Mesenteric fat pad (tissue), 1 donor: ENCODE results near the gene NOL4L. TPM values are rescaled to one million over a fixed set of nuclear protein-coding genes. Genes with fewer than 3 reads are reported as not detected.

Source experiments
- DNase-seq: peaks from one replicate; pipeline ENCODE4 v3.0.0-alpha.2; 2020; ENCODE audit warnings: low spot score
- total RNA-seq: library from RNA; stranded (reverse); fragmentation: NEBNext Ultra II Directional; extraction: Animal tissue kit (Norgen Biotek cat#: 25700); gene quantifications from one replicate; pipeline ENCODE4 v1.2.1, GENCODE V29; 2021
- donor health status: DM: yes; HTN: yes; CAD: no.

The NOL4L gene
- total RNA-seq, 1 donor from 2014 or later, result 21.5 TPM

DNA sequence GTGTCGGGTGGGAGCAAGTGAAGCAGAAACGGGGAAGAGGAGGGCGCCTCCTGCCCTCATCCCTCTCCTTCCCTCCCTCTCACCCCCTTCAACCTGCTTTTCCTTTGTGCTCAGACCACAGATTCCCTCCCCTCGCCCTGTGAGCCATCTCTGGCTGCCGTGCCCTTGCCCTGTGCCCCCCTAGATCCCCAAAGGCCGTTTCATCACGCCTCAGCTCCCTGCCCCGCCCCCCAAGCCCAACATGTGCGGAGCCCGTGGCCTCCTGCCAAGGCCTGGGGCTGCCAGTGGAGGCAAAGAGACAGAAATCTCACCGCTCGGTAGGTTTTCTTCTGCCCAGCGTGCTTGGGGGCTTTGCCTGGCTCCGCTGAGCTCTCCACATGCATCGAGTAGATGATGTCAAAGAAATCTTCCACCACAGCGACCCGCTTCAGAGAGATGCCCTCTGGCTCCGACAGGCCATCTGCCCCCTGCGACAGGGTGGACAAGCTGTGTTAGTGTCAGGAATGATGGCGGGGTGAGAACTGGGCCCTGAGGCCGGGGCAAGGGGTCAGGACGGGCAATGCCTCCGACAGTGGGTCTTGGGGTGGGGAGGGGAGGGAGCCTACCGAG, 57.6 kb downstream of the NOL4L start:
- no peak for DNase-seq

DNA sequence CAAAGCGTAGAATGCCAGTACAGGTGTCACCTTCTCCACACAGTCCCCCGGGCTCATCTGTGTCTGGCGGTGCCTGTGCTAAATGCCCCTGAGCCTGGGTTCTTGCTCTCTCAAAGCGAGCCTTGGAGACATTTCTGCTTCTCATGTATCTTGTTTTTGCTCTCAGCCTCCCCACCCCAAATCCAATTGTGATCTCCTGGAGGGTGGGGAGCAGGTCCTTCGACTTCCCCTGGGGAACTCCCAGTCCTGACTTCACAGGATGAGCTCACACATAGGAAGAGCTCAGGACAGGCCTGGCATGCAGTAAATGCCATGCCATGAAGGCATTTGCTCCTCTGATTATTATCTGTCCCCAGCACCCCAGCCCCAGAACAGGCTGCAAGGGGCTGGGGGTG, 58.1 kb downstream of the NOL4L start:
- DNase-seq, result no peak

DNA sequence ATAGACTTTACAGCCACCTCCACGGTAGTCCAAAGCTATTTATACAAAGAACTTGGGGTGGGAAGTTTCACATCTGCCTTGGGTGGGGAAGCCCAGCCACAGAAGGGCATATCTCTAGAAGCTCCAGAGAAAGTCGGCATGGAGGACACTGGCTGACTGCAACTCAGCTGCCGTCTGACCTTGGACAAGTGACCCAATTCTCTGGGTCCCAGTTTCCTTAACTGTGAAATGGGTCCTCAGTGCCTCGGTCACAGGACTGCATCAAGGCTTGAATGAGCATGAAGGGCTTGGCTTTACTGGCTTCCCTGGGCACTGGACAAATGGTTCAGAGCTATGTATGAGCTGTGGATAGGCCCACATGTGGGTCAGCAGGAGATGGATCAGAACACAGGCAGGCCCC, 58.6 kb downstream of the NOL4L start:
- no peak for DNase-seq

DNA sequence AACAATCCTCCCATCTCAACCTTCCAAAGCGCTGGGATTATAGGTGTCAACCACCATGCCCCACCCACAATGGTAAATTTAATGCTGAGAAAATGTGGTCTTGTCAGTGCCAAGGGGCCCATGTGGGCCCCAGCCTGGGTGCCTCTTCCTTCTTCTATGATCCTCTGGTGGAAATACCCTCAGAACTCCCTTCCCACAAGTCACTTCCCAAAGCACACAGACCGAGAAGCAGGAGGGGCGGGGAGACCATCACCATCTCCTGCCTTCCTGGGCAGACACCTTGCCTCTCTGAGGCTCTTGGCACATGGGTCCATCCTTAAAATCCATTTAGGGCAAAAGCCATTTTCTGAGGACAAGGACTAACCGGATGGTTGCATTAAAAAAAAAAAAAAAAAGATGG, 59.0 kb downstream of the NOL4L start:
- DNase-seq, result no peak

DNA sequence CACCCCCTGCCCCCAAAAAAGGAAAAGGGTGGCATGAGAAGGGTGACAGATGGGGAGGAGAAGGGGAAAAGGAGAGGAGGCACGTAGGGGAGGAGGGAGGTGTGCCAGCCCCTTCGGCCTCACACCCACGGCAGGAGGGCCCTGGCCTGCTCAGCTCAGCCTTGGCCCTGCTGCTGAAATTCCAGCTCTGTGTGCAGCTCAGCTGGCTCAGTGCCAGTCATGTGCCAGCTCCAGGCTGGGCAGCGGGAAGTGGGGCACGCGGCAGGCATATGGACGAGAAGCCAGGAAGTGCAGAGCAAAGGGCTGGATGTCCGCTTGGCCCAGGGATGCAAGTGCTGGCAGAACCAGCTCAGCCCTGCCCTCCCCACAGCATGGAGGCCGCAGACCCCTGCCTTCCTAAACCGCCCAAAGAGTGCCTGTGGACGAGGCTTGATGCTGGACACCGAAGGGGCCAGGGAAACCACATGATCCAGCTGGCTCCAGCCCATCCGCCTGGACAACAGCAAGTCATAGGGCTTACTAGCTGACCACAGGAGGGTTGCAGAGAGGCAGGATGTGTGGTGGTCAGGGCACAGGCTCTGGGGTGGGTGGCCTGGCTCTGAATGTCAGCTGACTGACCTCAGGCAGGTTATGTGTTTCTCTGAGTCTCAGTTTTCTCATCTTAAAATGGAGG, 60.2 kb downstream of the NOL4L start:
- DNase-seq, result no peak

DNA sequence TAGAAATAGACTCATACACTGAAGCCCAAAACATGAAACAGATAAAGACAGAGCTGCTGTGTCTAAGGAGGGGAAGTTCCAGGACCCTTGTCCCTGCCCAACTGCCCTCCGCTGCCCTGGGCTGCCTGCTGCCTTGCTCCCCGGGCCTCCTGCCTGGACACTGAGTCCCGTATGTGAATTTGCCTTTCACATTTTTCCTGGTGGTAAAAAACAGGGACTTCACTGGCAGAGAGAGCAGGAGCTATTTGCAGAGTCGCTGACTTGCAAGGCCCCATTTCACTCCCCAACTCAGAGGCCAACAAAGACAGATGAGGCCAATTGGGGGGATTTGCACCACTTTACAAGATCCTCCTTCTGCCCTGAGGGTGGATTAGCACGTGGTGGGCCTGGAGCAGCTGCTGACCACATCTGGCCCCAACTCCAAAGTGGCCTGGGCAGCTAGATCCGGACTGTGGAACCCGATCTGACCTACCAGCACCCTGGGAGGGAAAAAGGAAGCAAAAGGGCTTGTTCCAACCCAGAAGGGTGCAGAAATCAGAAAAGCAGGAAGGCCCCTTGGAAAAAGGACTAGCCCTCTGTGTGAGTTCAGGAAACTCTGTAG, 61.4 kb downstream of the NOL4L start:
- DNase-seq, result no peak

DNA sequence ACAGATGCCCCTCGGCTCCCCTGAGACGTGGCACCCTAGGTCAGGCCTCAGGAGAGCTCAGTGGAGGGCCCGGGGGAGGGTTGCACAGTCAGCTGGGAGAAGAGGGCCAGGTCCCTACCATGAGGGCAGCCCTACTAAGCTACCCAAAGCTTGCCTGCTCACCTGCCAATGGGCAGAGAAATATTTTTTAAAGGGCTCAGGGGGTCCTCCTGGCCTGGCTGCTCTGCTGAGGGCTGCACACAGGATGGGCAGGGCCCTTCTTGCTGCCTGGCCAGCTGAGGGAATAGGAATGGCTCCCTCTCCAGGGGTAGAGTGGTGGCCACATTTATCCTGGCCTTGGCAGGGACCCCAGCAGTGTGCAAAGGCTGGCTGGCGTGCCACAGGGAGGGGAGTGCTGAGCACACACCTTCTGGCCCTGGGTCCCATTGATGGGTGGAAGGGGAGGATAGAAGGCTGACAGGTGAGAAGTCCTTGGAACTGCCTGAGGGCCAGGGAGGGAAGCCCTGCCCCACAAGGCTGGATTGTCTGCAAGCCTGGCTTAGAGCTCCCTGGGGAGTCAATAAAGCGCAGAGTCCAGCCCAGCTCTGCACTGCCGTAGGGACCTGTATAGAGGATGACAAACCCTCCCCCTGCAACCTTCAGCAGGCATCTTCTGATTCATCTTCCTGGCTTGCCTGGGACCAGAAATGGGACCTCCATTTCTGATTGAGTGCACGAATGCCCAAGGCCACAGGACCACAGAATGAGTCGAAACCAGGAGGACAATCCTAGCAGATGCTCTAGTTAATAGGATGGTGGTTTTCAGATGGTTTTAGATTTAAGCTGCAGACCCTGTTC, 62.1 kb downstream of the NOL4L start:
- DNase-seq, result no peak

DNA sequence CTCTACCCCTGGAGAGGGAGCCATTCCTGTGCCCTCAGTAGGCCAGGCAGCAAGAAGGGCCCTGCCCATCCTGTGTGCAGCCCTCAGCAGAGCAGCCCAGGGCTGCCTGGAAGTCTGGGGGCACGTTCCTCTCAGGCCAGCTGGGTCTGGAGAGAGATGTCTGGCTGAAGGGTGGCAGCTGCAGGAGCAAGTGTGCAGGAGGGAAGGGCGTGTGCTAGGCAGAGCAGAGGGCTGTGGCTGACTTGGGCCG, 62.7 kb downstream of the NOL4L start:
- no peak for DNase-seq

DNA sequence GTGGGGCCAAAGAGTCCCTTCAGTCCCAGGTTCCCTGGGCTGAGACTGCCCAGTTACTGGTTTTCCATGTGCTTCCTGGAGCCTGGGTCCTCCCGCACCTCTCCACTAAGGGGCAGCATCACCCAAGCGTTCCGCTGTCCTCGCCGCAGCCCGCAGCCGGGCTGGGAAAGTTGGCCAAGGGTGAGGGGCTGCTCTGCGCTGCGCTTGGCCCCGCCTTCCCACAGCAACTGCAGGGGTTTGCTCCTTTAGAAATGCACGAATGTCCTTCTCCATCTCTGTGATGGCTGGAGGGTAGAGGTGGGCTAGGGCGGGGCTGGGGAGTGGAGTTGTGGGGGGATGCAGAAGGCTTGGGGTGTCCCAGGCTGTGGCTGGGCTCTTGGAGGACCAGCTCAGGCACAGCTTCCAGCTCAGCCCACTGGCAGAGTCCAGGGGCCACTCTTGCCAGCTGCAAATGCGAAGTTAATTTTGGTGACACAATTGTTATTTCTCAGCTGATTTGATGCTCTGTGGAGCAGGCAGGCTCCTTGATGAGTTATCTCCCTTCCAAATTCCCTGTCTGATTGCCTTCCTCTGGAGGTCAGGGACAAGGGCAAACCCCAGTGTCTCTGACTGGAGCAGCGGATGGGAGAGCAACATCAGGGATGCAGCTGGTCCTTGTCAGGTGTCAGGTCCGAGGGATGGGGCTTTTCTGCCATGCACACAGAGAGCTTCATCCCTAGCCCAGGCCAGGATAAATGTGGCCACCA, 63.2 kb downstream of the NOL4L start:
- no peak for DNase-seq

DNA sequence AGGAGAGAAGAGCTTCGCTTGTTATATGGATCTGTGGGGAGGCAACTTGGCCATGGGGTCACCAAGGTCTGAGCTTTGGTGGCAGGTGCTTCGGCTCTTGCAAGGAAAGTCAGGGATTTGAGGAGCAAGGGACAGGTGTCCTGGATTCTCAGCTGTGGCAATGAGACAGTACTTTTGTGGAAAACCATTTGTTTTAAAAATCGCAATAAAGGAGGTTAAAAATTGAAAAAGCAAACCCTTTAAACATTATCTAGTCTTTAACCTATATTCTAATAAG, 64.3 kb downstream of the NOL4L start:
- DNase-seq, result no peak

DNA sequence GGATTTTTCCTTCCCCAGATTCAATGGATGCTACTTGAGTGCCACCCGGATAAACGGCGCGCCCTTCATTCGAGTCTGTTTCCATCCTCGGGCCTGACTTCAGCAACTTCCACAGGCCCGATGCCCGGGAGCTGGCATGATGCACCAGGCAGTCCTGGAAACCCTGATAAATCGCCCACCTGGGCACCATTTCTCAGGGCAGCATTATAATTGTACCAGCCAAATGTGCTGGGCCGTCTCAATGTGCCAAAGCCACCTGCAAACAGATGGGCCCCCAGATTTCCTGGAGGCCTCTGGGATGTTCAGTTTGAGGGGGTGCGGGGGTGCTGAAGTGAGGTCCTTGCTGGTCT, 65.8 kb downstream of the NOL4L start:
- no peak for DNase-seq

DNA sequence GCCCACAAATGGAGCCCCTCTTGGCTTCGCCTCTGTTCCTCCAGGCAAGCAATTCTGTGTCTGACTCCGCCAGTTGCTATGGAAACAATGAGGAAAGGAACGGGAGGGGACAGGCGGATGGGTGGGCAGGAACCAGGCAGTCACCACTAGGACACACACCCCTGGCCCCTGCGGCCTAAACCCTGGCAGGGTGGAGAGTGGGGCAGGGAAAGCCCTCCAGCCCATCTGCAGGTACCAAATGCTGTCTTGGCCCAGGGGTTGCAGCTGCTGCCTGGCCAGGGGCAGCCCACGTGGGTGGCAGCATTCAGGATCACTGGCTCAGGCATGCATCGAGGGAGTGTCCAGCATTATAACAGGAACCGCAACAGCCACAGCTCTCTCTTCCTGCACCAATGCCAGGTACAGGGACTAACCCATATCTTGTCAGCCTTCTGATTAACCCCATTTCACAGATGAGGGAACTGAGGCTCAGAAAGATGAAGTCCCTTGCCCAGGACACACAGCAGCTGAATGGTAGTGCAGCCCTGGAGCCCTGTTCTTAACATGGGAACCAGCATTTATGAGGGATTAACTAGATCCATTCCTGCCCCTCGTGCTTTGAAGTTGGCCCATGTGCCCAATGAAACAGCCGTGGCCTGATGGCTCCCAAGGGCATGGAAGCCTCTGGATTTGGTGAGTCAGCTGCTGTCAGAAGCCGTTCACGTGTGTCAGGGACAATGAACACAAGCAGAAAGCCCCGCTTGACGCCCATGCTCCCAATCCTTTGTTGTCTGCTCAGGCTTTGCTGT, 66.3 kb downstream of the NOL4L start:
- no peak for DNase-seq

DNA sequence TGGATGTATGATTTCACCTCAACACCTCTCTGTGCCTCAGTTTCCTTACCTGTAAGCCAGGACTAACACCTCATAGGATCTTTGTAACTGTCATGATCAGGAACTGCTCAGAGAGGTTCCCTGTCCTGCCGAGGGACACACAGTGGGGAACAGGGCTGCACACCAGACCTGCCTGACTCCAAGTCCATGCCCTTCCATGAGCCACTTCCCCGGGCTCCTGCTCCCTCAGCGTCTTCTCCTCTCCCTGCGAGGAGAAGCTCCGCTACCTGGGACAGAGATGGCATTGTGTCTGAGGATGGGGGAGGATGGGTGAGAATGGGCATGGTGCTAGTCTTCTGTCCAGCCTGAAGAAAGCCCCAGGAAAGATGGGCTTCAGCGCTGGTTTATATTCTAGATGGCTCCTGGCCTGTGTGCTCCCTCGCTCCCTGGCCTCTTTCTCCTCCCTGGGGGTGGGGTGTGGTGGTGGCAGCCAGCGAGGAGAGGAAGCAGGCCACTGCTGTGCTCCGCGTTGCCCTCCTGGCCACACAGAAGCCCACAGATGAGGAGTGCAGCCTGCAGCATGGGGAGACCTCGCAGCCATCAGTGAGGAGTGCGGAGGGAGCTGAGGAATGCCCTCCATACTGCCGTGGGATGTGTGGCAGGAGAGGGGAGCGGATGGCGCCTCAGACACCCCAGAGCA, 67.1 kb downstream of the NOL4L start:
- DNase-seq, result no peak

DNA sequence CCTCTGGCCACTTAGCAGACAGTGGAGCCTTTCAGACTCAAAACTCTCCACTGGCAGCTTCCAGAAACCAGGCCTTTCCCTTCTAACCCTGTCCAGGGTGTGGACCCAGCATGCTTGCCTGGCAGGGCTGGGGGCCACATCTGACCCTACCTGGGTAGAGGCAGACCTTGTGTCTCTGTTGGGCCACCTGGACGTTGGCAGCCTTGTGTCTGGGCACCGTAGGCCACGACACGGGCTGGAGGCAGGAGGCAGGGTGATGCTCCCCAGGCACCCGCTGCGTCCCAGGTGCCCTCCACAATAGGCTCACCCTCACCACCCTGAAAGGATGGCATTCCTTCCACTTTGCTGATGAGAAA, 67.6 kb downstream of the NOL4L start:
- DNase-seq, result no peak

DNA sequence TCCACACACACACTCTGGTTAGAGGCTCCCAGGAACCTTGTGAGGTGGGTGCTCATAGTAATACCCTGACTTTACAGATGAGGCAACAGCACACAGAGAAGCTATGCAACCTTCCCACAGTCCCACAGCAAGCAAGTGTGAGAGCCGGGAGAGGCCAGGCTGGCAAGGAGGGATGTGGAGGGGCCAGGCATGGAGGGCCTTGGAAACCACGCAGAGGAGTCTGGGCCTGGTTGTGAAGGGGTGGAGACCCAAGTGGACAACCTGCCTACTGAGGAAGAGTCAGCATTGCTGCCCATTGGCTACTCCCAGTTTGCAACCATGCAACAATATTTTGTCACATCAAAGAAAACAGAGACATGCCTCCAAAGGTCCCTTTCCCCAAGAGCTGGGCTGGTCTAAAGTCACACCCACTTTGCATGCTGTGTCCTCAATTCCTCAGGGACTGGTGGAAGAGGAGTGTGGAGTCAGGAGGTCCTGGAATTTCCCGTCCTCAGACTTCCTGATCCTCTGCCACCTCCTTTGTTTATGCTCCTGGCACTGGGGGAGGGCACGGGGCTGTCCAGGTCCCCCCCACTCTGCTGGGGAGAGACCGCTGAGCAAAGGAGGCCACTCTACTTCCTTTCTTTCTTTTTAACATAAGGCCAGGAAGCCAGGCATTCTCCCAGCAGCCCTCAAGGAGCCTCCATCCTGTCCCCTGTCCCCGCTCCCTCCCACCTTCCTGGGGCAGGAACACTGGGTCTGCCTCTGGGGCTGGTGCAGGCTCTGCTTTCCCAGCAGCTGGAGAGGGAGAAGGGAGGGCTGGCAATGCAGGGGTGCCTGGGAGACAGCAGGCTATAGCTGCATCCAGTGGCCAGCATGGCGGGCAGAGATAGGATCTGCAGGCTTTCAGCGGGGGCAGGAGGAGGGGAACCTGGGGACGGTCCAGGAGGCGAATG, 68.3 kb downstream of the NOL4L start:
- DNase-seq, result no peak

DNA sequence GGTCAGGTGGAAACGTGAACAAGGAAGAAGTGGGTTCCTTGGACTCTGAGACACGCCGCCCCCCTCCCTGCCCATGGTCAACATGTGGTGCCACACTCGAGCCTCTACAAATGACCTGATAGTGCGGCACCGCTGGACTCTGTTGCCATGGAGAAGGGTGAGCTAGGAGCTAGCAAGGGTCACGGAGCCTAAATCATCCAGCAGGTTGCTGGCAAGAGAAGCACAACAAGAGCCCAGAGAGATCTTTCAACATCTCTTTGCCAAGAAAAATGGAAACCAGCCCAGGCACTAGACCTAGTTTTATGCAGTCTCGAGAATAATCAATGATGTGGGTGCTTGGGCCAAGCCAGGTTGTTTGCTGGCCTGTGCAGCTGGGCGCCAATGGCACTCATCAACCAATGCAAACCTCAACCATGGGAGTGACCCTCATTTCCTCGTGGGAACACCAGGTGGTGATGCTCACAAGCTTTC, 69.5 kb downstream of the NOL4L start:
- DNase-seq, result no peak

DNA sequence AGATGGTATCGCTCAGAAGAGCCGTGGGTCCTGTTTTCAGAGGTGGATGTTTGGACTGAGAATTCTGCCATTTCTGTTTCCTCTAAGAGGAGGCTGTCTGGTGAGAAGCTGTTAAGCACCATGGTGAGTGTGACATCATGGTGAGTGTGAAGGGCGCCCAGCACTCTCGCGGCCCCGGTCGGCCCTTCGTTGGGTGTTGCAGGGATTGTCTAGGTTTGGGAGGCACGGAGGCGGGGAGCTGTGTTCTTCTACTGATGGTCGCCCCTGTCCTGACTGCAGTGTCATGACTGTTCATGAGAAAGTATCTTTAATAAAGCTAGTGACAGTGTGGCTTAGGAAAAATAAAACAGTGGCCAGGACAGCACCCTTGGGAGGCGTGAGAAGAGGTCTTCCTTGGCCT, 70.4 kb downstream of the NOL4L start:
- no peak for DNase-seq

DNA sequence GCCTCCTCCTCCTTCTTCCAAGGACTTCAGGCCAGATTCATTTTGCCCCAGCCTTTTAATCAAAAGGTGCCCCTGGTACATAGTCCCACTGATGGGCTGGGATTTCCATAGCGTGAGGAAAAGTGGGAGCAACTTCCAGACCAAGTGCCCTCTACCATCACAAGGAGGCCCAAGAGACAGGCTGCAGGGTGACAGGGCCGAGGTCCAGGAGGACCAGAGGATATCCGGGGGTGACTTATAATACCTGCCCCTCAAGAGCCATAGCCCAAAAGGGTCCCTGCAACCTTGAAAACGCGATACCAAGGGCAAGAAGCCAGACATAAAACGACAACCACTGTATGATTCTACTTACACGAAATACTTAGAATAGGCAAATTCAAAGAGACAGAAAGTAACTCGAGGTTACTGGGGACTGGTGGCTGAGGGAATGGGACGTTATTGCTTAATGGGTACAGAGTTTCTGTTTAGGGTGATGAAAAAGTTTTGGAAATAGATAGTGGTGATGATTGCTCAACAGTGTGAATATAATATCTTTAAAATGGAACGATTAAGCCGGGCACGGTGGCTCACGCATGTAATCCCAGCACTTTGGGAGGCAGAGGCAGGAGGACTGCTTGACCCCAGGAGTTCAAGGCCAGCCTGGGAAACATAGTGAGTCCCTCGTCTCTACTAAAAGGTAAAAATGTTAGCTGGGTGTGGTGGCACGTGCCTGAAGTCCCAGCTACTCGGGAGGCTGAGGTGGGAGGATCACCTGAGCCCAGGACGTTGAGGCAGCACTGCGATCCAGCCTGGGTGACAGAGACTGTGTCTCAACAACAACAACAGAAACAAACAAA, 71.9 kb downstream of the NOL4L start:
- DNase-seq, result no peak

DNA sequence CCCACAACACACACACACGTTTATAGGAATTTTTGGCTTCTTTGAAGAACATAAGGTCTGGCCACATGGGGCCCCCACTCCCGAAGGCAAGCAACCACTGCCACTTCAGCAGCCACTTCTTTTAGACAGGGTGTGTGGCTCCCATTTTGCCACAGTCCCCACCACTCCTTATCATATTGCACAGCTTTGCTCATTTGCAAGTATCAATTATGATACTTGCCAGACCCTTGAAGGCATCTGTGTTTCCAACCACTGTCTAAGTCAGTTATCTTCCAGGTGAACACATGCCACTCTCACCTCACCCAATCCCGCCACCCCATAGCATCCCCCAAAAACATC, 73.1 kb downstream of the NOL4L start:
- DNase-seq, result no peak
